NCI-H146 treated with DMSO at 0.1 percent for 48 hours (cell line): Measurements from ENCODE around the gene SPATS2.
A peak's percentile ranks its signal among the peaks of the same experiment; 100 is the strongest.

Experiments
- DNase-seq: peaks from one replicate; lab custom pipeline; 2025; ENCODE audit not compliant: unreplicated experiment; lab: John Stamatoyannopoulos, UW

The SPATS2 gene

GRCh38 chr12:49538510-49539403 lies 171.5 kb downstream of the SPATS2 start, which contains the start of gene KCNH3:
TSS of gene KCNH3 (plus strand) at chr12:49539030. CDS start at chr12:49539417, 387 bp downstream.
- peak; percentile 78 for DNase-seq

- no peak for DNase-seq
Observed at GRCh38 chr12:49539406-49540228, 172.4 kb downstream of the SPATS2 start.

- no peak for DNase-seq
Observed at GRCh38 chr12:49540229-49541139, 173.2 kb downstream of the SPATS2 start.

- no peak for DNase-seq
Observed at GRCh38 chr12:49541140-49541861, 174.0 kb downstream of the SPATS2 start.

GRCh38 chr12:49541911-49542505 lies 174.7 kb downstream of the SPATS2 start:
- DNase-seq = no peak

GRCh38 chr12:49542592-49543160 lies 175.4 kb downstream of the SPATS2 start:
- no peak for DNase-seq

- DNase-seq = no peak
Observed at GRCh38 chr12:49543221-49543913, 176.1 kb downstream of the SPATS2 start.

GRCh38 chr12:49543914-49544815 lies 176.9 kb downstream of the SPATS2 start:
- DNase-seq = no peak

- DNase-seq = no peak
Observed at GRCh38 chr12:49545815-49546214, 178.6 kb downstream of the SPATS2 start.

GRCh38 chr12:49546481-49546880 lies 179.2 kb downstream of the SPATS2 start:
- DNase-seq = no peak

GRCh38 chr12:49547090-49547690 lies 179.9 kb downstream of the SPATS2 start:
- DNase-seq = no peak

- DNase-seq = no peak
Observed at GRCh38 chr12:49548481-49548821, 181.2 kb downstream of the SPATS2 start.

- DNase-seq = no peak
Observed at GRCh38 chr12:49548822-49549648, 181.8 kb downstream of the SPATS2 start.

GRCh38 chr12:49549735-49550692 lies 182.8 kb downstream of the SPATS2 start:
- DNase-seq = peak; percentile 69

- peak; percentile 56 for DNase-seq
Observed at GRCh38 chr12:49550693-49551252, 183.5 kb downstream of the SPATS2 start.
